WI38 (cell line): ENCODE results near the gene EXOC1L.
"Not testable (repeated sequence)": the region's sequence is repeated elsewhere in the genome, so short reads cannot be mapped to it uniquely, and the experiment has no call there.

Experiments
- H3K4me3 ChIP-seq: 2 replicates; pipeline ENCODE4 v1.5.1; 2011; ENCODE audit warnings: low read depth, mild to moderate bottlenecking, control low read depth, low read length
- TF ChIP-seq, protein P1 (sequence below): IDR thresholded peaks from 2 replicates; pipeline ENCODE4 v1.5.1; 2012; ENCODE audit warnings: low read depth, mild to moderate bottlenecking, control low read depth, low read length

The EXOC1L gene

DNA sequence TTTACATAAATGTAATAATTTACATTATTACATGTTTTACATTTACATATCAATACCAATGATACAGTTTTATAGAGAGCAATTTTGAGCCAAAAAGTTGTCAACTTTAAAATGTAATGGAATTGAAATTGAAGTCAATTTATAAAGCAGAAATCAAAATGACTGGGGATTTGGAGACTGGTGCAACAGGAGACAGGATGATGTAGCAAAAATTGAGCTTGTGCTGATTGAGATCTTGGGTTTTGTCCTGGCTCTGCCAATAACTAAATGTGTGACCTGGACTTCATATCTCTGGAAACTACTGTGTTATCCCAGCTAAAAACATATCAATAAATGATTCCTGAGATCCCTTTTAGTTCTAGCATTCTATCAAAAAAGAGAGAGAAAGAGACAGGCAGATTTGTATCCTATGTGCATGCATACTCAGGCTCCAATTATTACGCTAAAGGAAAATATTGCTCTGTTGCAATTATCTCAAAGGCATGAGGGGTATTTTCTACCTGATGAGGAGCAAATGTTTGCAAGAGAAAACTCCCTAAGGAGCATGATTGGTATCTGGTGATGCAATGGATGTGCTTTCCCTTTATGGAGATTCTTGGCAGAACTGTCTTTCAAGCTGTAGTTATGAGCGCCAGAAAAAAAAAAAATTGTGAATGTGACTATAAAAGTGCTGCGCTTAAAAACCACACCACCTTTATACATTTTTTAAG, 14.7 kb downstream of the EXOC1L start:
- TF ChIP-seq, protein P1, sequence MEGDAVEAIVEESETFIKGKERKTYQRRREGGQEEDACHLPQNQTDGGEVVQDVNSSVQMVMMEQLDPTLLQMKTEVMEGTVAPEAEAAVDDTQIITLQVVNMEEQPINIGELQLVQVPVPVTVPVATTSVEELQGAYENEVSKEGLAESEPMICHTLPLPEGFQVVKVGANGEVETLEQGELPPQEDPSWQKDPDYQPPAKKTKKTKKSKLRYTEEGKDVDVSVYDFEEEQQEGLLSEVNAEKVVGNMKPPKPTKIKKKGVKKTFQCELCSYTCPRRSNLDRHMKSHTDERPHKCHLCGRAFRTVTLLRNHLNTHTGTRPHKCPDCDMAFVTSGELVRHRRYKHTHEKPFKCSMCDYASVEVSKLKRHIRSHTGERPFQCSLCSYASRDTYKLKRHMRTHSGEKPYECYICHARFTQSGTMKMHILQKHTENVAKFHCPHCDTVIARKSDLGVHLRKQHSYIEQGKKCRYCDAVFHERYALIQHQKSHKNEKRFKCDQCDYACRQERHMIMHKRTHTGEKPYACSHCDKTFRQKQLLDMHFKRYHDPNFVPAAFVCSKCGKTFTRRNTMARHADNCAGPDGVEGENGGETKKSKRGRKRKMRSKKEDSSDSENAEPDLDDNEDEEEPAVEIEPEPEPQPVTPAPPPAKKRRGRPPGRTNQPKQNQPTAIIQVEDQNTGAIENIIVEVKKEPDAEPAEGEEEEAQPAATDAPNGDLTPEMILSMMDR = no peak
- no peak overlapping the region for H3K4me3 ChIP-seq

DNA sequence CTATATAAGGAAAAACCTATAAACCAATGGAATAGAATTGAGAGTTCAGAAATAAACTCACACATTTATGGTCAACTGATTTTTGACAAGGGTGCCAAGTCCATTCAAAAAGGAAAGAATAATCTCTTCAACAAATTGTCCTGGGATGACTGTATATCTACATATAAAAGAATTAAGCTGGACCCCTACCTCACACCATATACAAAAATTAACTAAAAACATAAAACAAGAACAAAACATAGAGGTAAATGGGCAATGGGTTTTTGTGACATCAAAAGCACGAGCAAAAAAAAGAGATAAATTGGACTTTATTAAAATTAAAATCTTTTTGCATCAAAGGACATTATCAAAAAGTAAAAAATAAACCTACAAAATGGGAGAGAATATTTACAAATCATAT, 18.3 kb downstream of the EXOC1L start:
- TF ChIP-seq, protein P1 = no peak
- no peak overlapping the region for H3K4me3 ChIP-seq

DNA sequence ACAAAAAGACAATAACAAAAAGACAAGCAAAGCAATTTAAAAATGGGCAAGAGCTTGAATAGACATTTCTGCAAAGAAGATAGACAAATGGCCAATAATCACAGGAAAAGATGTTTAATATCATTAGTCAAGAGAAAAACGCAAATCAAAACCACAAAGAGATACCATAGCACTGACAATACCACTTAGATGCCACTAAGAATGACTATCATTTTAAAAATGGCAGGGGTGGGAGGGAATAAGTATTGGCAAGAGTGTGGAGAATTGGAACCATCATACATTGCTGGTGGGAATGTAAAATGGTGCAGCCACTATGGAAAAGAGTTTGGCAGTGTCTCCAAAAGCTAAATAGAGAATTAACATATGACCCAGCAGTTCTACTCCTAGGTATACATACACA, 18.8 kb downstream of the EXOC1L start:
- TF ChIP-seq, protein P1 = no peak
- no peak overlapping the region for H3K4me3 ChIP-seq

DNA sequence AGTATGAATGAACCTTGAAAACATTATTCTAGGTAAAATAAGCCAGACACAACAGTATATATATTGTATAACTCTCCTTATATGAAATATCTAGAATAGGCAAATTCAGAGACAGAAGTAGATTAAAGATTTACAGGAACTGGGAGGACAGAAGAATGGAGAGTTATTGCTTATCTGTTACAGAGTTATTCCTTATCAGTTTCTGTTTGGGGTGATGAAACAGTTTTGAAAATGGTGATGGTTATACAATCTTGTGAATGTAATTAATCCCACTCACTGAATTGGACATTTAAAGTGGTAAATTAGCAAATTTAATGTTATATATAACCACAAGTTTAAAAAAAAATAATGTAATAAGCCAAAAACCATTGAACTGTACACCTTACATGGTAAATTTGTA, 19.4 kb downstream of the EXOC1L start:
- H3K4me3 ChIP-seq = no peak overlapping the region
- TF ChIP-seq, protein P1 = no peak

DNA sequence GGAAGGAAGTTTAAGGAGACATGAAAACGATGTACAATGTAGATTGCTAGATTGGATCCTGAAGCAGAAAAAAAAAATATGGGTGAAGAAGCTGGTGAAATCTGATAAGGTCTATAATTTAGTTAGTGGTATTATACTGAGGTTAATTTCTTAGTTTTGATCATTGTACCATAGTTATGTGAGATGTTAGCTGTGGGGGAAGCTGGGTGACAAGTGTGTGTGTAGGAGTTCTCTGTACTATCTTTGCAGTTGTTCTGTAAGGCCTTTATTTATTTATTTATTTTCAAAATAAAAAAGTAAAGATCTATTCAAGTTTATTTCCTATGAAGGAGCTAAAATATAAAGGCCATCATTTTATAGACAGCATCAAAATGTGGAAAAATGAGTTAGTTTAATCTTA, 21.4 kb downstream of the EXOC1L start:
- H3K4me3 ChIP-seq = no peak overlapping the region
- TF ChIP-seq, protein P1 = no peak

DNA sequence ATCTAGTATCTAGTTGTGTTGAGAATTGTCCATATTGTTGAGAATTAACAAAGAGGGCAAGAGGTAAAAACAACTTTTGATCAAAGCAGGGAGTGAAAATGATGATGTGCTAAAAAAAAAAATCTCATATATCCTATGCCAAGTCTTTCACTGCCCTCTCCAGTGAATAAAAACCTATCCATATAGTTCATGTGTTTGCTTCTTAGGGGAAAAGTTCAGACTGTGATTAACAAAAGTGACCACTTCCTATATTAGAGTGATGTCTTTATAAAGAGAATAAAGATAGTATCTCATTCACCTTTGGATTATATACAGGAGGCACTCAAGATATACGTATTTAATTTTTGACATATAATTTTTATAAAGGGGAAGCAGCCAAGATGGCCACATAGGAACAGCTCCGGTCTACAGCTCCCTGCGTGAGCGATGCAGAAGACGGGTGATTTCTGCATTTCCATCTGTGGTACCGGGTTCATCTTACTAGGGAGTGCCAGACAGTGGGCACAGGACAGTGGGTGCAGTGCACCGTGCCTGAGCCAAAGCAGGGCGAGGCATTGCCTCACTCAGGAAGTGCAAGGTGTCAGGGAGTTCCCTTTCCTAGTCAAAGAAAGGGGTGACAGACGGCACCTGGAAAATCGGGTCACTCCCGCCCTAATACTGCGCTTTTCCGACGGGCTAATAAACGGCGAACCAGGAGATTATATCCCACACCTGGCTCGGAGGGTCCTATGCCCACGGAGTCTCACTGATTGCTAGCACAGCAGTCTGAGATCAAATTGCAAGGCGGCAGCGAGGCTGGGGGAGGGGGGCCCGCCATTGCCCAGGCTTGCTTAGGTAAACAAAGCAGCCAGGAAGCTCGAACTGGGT, 22.0 kb downstream of the EXOC1L start:
- H3K4me3 ChIP-seq = not testable (repeated sequence)

DNA sequence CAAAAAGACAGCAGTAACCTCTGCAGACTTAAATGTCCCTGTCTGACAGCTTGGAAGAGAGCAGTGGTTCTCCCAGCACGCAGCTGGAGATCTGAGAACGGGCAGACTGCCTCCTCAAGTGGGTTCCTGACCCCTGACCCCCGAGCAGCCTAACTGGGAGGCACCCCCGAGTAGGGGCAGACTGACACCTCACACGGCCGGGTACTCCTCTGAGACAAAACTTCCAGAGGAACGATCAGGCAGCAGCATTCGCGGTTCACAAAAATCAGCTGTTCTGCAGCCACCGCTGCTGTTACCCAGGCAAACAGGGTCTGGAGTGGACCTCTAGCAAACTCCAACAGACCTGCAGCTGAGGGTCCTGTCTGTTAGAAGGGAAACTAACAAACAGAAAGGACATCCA, 22.7 kb downstream of the EXOC1L start:
- not testable (repeated sequence) for H3K4me3 ChIP-seq

DNA sequence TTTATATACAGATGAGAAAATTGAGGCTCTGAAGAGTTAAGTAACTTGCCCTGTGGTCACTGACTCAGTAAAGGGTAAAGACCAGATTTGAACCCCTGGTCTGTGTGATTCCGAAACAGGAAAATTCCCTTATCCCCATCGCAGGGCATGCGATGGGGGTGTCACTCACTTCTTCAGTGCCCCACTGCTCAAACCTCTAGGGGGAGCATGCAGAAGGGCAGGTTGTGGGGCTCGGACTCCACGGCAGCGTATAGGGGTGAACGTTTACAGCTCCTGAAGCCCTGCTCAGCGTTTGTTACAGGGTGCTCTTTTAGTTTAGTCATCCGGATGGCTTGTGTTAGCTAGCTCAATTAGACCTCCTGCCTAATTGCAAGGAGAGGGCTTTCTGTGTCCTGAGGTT, 30.1 kb downstream of the EXOC1L start:
- TF ChIP-seq, protein P1 = no peak

More for the DNA sequence above, 30.1 kb downstream of the EXOC1L start:
- H3K4me3 ChIP-seq = no peak overlapping the region
